Measurements from ENCODE around the gene STX17.

Gene STX17

DNA sequence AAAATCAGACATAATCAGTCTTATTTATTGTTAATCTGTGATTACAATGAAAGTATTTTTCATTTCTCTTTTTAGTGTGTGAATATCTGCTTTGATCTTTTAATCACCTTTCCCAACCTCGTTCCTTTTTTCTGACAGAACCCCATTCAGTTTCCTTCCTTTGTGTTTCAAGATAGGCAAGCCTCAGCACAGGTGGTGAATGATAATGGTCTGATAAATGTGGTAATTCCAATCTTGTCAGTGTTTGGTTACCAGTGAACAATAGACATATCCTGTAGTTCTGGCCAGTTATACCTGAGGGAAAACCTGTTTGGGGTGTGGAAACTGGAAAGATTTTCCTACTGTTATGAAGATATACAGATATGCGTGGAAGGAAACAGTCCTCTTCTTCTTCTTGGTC is 13.5 kb downstream of the STX17 start:
- Histone ChIP-seq H3K4me2 (ENCODE audit: low read depth, low read length, poor library complexity, severe bottlenecking) (peak overlapping the region; percentile 10), H3K9me3 (ENCODE audit: insufficient read depth, low read depth, low read length) (peaks cover 3% of the 10 kb centered on the region; the same call in 1 of the 2 replicates), H2AFZ (ENCODE audit: low read length) (no peak overlapping the region), H3K79me2 (ENCODE audit: insufficient read depth, low read length) (no peaks in the 10 kb centered on the region), H3K9me2 (replicated peaks; ENCODE audit: low read depth, low read length) (no peaks in the 10 kb centered on the region), H3K27me3 (ENCODE audit: insufficient read depth, low read length, poor library complexity, severe bottlenecking) (no peaks in the 10 kb centered on the region), H3K4me1 (ENCODE audit: insufficient read depth, low read length, poor library complexity, severe bottlenecking) (peaks cover 23% of the 10 kb centered on the region), H3K36me3 (ENCODE audit: insufficient read depth, low read length) (peaks cover 29% of the 10 kb centered on the region), H4K20me1 (ENCODE audit: insufficient read depth, low read length, poor library complexity, severe bottlenecking) (no peaks in the 10 kb centered on the region), H3K9ac (ENCODE audit: low read depth, low read length, poor library complexity, severe bottlenecking) (no peak overlapping the region), H3K4me3 (ENCODE audit: low read length, poor library complexity, severe bottlenecking) (no peak overlapping the region), H3F3A (ENCODE audit: low read depth) (no peaks in the 10 kb centered on the region)
- TF ChIP-seq EZH2phosphoT487 (IDR thresholded peaks at IDR 0.05; ENCODE audit: borderline replicate concordance) = no peak
- TF ChIP-seq, protein P1, sequence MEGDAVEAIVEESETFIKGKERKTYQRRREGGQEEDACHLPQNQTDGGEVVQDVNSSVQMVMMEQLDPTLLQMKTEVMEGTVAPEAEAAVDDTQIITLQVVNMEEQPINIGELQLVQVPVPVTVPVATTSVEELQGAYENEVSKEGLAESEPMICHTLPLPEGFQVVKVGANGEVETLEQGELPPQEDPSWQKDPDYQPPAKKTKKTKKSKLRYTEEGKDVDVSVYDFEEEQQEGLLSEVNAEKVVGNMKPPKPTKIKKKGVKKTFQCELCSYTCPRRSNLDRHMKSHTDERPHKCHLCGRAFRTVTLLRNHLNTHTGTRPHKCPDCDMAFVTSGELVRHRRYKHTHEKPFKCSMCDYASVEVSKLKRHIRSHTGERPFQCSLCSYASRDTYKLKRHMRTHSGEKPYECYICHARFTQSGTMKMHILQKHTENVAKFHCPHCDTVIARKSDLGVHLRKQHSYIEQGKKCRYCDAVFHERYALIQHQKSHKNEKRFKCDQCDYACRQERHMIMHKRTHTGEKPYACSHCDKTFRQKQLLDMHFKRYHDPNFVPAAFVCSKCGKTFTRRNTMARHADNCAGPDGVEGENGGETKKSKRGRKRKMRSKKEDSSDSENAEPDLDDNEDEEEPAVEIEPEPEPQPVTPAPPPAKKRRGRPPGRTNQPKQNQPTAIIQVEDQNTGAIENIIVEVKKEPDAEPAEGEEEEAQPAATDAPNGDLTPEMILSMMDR (conservative IDR thresholded peaks at IDR 0.05; ENCODE audit: low read length) = no peak

DNA sequence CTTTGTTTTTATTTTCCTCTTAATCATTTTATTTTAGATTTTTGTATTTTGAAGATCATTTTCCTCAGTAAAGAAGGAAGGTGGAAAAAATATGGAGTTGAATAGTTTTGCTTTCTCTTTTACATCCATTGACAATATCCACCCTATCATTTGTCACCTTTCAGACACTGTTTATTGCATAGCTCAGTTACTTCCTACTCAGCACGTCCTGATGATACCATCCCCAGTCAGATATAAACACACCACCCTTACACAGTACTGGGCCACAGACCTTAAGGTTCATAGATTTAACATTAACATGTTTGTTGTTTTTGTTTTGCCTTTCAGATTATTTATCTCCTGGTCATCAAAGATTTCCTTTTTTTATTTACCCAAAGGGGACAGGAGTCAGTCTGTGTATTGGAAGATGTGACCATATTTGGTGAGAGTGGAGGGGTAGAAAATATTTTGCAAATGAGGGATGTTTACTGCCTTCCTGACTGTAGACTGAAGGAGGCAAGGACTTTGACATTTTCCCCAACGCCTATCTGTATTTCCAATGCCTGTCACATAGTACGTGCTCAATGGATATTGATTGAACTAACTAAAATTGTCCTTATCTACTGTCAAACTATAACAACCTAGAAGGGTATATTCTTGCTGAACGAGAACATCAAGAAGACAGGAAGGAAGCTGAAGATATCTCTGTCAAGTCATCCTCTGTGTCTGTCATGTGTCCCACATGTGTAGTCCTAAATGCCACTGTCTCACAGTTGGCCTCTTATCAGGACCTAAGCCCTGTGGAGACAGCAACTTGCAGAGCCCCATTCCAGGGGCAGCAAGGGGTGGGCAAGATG is 15.6 kb downstream of the STX17 start:
- H3K9me3 ChIP-seq (ENCODE audit: insufficient read depth, low read depth, low read length) = peaks cover 10% of the 10 kb centered on the region; the same call in 1 of the 2 replicates
- no peaks in the 10 kb centered on the region for H4K20me1 ChIP-seq (ENCODE audit: insufficient read depth, low read length, poor library complexity, severe bottlenecking)
- TF ChIP-seq, protein P1 (conservative IDR thresholded peaks at IDR 0.05; ENCODE audit: low read length) = no peak
- no peak for TF ChIP-seq EZH2phosphoT487 (IDR thresholded peaks at IDR 0.05; ENCODE audit: borderline replicate concordance)
- H2AFZ ChIP-seq (ENCODE audit: low read length) = no peak overlapping the region
- H3K79me2 ChIP-seq (ENCODE audit: insufficient read depth, low read length) = no peaks in the 10 kb centered on the region
- H3K27me3 ChIP-seq (ENCODE audit: insufficient read depth, low read length, poor library complexity, severe bottlenecking) = no peaks in the 10 kb centered on the region
- peaks cover 23% of the 10 kb centered on the region for H3K4me1 ChIP-seq (ENCODE audit: insufficient read depth, low read length, poor library complexity, severe bottlenecking)
- no peak overlapping the region for H3K9ac ChIP-seq (ENCODE audit: low read depth, low read length, poor library complexity, severe bottlenecking)
- no peaks in the 10 kb centered on the region for H3K9me2 ChIP-seq (replicated peaks; ENCODE audit: low read depth, low read length)
- no peak overlapping the region for H3K4me3 ChIP-seq (ENCODE audit: low read length, poor library complexity, severe bottlenecking)
- no peak overlapping the region for H3K4me2 ChIP-seq (ENCODE audit: low read depth, low read length, poor library complexity, severe bottlenecking)
- peaks cover 25% of the 10 kb centered on the region for H3K36me3 ChIP-seq (ENCODE audit: insufficient read depth, low read length)
- no peaks in the 10 kb centered on the region for H3F3A ChIP-seq (ENCODE audit: low read depth)

DNA sequence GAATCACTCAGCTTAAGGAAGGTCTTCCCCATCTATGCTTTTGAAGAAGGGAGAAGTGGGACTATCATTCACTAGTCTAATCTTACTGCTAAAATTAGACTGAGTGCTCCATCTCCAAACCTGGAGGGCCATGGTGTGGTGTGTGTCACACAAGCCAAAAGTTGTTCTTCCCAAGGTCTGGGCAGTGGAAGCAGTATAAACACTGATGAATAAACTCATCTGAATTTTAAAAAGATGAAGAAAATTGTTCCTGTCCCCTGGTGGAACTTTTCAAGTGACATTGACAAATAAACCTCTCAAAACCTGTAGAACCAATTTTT is 16.2 kb downstream of the STX17 start:
- no peaks in the 10 kb centered on the region for H3F3A ChIP-seq (ENCODE audit: low read depth)
- H2AFZ ChIP-seq (ENCODE audit: low read length) = no peak overlapping the region
- peaks cover 23% of the 10 kb centered on the region for H3K4me1 ChIP-seq (ENCODE audit: insufficient read depth, low read length, poor library complexity, severe bottlenecking)
- no peak for TF ChIP-seq EZH2phosphoT487 (IDR thresholded peaks at IDR 0.05; ENCODE audit: borderline replicate concordance)
- TF ChIP-seq, protein P1 (conservative IDR thresholded peaks at IDR 0.05; ENCODE audit: low read length) = no peak
- peaks cover 21% of the 10 kb centered on the region for H3K36me3 ChIP-seq (ENCODE audit: insufficient read depth, low read length)
- no peaks in the 10 kb centered on the region for H3K27me3 ChIP-seq (ENCODE audit: insufficient read depth, low read length, poor library complexity, severe bottlenecking)
- H3K9me3 ChIP-seq (ENCODE audit: insufficient read depth, low read depth, low read length) = peaks cover 10% of the 10 kb centered on the region; the same call in 1 of the 2 replicates
- no peak overlapping the region for H3K9ac ChIP-seq (ENCODE audit: low read depth, low read length, poor library complexity, severe bottlenecking)
- H3K4me3 ChIP-seq (ENCODE audit: low read length, poor library complexity, severe bottlenecking) = no peak overlapping the region
- H3K4me2 ChIP-seq (ENCODE audit: low read depth, low read length, poor library complexity, severe bottlenecking) = no peak overlapping the region
- H4K20me1 ChIP-seq (ENCODE audit: insufficient read depth, low read length, poor library complexity, severe bottlenecking) = no peaks in the 10 kb centered on the region
- no peaks in the 10 kb centered on the region for H3K79me2 ChIP-seq (ENCODE audit: insufficient read depth, low read length)
- no peaks in the 10 kb centered on the region for H3K9me2 ChIP-seq (replicated peaks; ENCODE audit: low read depth, low read length)

All from Loucy (cell line).